GM15510 (cell line): ENCODE results near the gene MAN2A2.

Source experiments
- POLR2A ChIP-seq: IDR thresholded peaks from 3 replicates; pipeline ENCODE4 v1.6.1; 2011; ENCODE audit warnings: borderline replicate concordance; ENCODE audit not compliant: insufficient read length; ENCODE audit errors: extremely low read depth

The MAN2A2 gene

GRCh38 chr15:90905306-90906180 lies 2.4 kb downstream of the MAN2A2 start:
- no peak for TF ChIP-seq POLR2A

GRCh38 chr15:90906181-90906849 lies 3.2 kb downstream of the MAN2A2 start:
- TF ChIP-seq POLR2A: no peak

- no peak for TF ChIP-seq POLR2A
These were observed 4.1 kb downstream of the MAN2A2 start for GRCh38 chr15:90907051-90907660.

- TF ChIP-seq POLR2A: no peak
These were observed 4.9 kb downstream of the MAN2A2 start for GRCh38 chr15:90907838-90908507.

GRCh38 chr15:90909976-90910375 lies 6.9 kb downstream of the MAN2A2 start:
- no peak for TF ChIP-seq POLR2A

- no peak for TF ChIP-seq POLR2A
These were observed 7.6 kb downstream of the MAN2A2 start for GRCh38 chr15:90910441-90911301.

GRCh38 chr15:90911302-90911623 lies 8.2 kb downstream of the MAN2A2 start:
- no peak for TF ChIP-seq POLR2A

GRCh38 chr15:90911906-90912769 lies 9.0 kb downstream of the MAN2A2 start:
- no peak for TF ChIP-seq POLR2A

GRCh38 chr15:90912770-90913075 lies 9.6 kb downstream of the MAN2A2 start:
- no peak for TF ChIP-seq POLR2A

- TF ChIP-seq POLR2A: no peak
These were observed 10.4 kb downstream of the MAN2A2 start for GRCh38 chr15:90913398-90913944.

- no peak for TF ChIP-seq POLR2A
These were observed 11.4 kb downstream of the MAN2A2 start for GRCh38 chr15:90914305-90915080.

GRCh38 chr15:90915216-90915807 lies 12.2 kb downstream of the MAN2A2 start:
- no peak for TF ChIP-seq POLR2A

GRCh38 chr15:90915808-90916440 lies 12.8 kb downstream of the MAN2A2 start:
- no peak for TF ChIP-seq POLR2A
